Heart right ventricle (tissue), 16 donors: ENCODE data around the gene IGF2BP2. TPM values are rescaled to one million over a fixed set of nuclear protein-coding genes. Genes with fewer than 3 reads are reported as not detected.

ENCODE experiments used
- ATAC-seq, 8 donors: fragments of 200-7000 bp; cut with Tn5 transposase; one replicate each; pipeline ENCODE4 v1.9.1; 2020; ENCODE audit warnings: mild to moderate bottlenecking in 8 of 8, moderate library complexity in 8 of 8, moderate number of reproducible peaks in 1 of 8
- DNase-seq, 2 donors: peaks; one replicate each; pipeline ENCODE4 v3.0.0-alpha.2; 2020
- H3K27ac ChIP-seq, 10 donors: fragments of 200-600 bp; sonication (generic) in 2 of 10; one replicate each; pipeline versions ENCODE4 v1.5.0 to v1.8.0; 2020 to 2022; ENCODE audit warnings: mild to moderate bottlenecking in 3 of 10
- H3K27me3 ChIP-seq, 7 donors: fragments of 200-600 bp; one replicate each; pipeline ENCODE4 v1.8.0; 2021 to 2022; ENCODE audit warnings: mild to moderate bottlenecking in 2 of 7
- H3K36me3 ChIP-seq, 9 donors: fragments of 200-600 bp; sonication (generic) in 1 of 9; one replicate each; pipeline versions ENCODE4 v1.5.0 to v1.8.0; 2020 to 2022; ENCODE audit warnings: mild to moderate bottlenecking in 2 of 9
- H3K4me1 ChIP-seq, 9 donors: fragments of 200-600 bp; sonication (generic) in 1 of 9; one replicate each; pipeline versions ENCODE4 v1.5.0 to v1.8.0; 2020 to 2022; ENCODE audit warnings: mild to moderate bottlenecking in 4 of 9
- H3K4me3 ChIP-seq, 10 donors: fragments of 200-600 bp; sonication (generic) in 2 of 10; one replicate each; pipeline versions ENCODE4 v1.5.0 to v1.8.0; 2020 to 2022; ENCODE audit warnings: mild to moderate bottlenecking in 7 of 10, moderate library complexity in 2 of 10
- H3K9me3 ChIP-seq, 11 donors: fragments of 200-600 bp in 10 of 11; sonication (generic) in 2 of 11; one replicate each; pipeline versions ENCODE4 v1.5.0 to v1.8.0; 2013 to 2022; ENCODE audit warnings: mild to moderate bottlenecking in 2 of 11, control low read depth in 1 of 11, moderate library complexity in 1 of 11
- WGBS, 2 donors: extraction: QIAGEN DNeasy Blood & Tissue Kit; methylation state at CpG; one replicate each; pipeline ENCODE4 v1.1.7; 2013; ENCODE audit warnings: inconsistent platforms in 1 of 2; 5-methylcytosine and 5-hydroxymethylcytosine counted together
- intact Hi-C, 10 donors: fragments of 100-400 bp; cut with DNase I; formaldehyde crosslinking; loops; one replicate each; pipeline versions ENCODE4 v1.11.1 to v1.14.2; 2022
- polyA plus RNA-seq, 2 donors: library from polyadenylated mRNA; stranded (reverse); fragments of 200-250 nt; gene quantifications; one replicate each; pipeline ENCODE4 v1.2.3, GENCODE V29; 2013
- total RNA-seq, 10 donors: library from RNA; stranded (reverse); fragmentation: NEBNext Ultra II Directional in 3 of 10; extraction: Animal tissue kit (Norgen Biotek cat#: 25700) in 3 of 10; gene quantifications; one replicate each; pipeline versions ENCODE4 v1.2.1 to v1.2.4, GENCODE V29; 2021 to 2023
- TF ChIP-seq, protein P1 (sequence below), 9 donors: fragments of 200-600 bp; sonication (generic) in 2 of 9; IDR thresholded peaks; one replicate each; pipeline versions ENCODE4 v1.5.0 to v1.8.0; 2021 to 2022; ENCODE audit warnings: antibody characterized with exemption in 9 of 9, mild to moderate bottlenecking in 5 of 9, moderate library complexity in 1 of 9
- donor health status: Arrhythmogenic right ventricular cardiomyopathy.
- donor health status: ischemic (EF 13 %, LVEDD 7.1; RV severe dilation, severe dysfunction).
- donor health status: healthy with polysubstance abuse.
- donor health status: DM: no; HTN: yes; CAD: no.
- donor health status: DM: no; HTN: no; CAD: no.
- donor health status: ischemic (EF 25% LVEDD 6.9; RV normal size, moderate dysfunction).
- donor health status: ischemic (EF 25% LVEDD 5.7; RV mildly dilated, moderate dysfunction).
- donor health status: healthy.
- donor health status: DM: yes; HTN: yes; CAD: no.
- donor health status: Ischemic cardiomyopathy.
- donor health status: ischemic (EF 35%, LVEDD 5.7; RV mildly dilated, moderate dysfunction).
- donor health status: nonischemic (EF 11% LVEDD 7.7; RV severe dilation, severe dysfunction).
- donor health status: DM: yes; HTN: yes; CAD: no.
- donor health status: PGD.
- donor health status: ischemic (EF 29% LVEDD 5.4; RV normal size, mild dysfunction).
- donor health status: nonischemic (EF 23%, LVEDD 6.1; RV moderate dilation, normal function).

The IGF2BP2 gene
- total and polyA plus RNA-seq, 12 donors = 9.4 to 17.8 (median 15.4) TPM

DNA sequence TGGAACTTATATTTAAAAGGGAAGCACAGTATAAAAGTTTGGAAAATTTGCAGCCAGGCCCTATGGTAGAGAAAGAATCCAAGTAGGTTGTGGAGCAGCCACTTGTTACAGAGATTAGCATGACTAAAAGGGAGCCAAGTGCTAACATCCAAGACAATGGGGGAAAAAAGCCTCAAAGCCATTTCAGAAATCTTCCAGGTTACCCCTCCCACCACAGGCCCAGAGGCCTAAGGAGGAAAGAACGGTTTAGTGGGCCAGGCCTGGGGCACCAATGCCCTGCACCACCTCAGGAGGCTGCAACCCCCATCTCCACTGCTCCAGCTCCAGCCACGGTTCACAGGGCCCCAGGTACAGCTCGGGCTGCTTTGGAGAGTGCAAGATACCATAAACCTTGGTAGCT is 69.9 kb downstream of the IGF2BP2 start:
- intact Hi-C loops = no loop called here
- Histone ChIP-seq H3K4me1 (peaks cover 0 to 19% (median 7%) of the 10 kb centered on the region in 9 donors), H3K27ac (no peak overlapping the region), H3K36me3 (no peaks in the 10 kb centered on the region), H3K9me3 (peaks cover 0 to 11% (median 0%) of the 10 kb centered on the region in 11 donors), H3K4me3 (no peak overlapping the region), H3K27me3 (no peaks in the 10 kb centered on the region)
- ATAC-seq (no peak), DNase-seq (no peak)
- TF ChIP-seq, protein P1, sequence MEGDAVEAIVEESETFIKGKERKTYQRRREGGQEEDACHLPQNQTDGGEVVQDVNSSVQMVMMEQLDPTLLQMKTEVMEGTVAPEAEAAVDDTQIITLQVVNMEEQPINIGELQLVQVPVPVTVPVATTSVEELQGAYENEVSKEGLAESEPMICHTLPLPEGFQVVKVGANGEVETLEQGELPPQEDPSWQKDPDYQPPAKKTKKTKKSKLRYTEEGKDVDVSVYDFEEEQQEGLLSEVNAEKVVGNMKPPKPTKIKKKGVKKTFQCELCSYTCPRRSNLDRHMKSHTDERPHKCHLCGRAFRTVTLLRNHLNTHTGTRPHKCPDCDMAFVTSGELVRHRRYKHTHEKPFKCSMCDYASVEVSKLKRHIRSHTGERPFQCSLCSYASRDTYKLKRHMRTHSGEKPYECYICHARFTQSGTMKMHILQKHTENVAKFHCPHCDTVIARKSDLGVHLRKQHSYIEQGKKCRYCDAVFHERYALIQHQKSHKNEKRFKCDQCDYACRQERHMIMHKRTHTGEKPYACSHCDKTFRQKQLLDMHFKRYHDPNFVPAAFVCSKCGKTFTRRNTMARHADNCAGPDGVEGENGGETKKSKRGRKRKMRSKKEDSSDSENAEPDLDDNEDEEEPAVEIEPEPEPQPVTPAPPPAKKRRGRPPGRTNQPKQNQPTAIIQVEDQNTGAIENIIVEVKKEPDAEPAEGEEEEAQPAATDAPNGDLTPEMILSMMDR (IDR thresholded peaks at IDR 0.05) = no peak
- 94 to 97% methylated on average over 3 of the region's 3 CpGs for WGBS, 2 donors

DNA sequence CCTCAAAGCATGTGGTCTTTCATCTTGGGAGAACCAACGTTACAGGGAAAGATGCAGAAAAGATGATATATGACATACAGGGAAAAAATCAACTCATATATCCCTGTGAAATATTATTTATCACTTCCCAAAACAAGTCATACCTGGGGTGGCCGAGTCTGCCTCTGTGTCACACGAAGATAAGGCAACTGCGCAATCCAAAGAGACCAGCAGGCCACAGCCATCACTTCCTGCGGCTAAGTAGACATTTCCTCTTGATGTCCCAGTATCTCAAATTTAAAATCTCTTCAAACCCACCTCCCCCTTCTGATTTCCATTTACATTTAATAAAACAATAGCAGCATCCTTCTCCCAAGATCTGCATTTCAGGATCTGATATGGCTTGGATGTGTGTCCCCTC is 71.5 kb downstream of the IGF2BP2 start:
- TF ChIP-seq, protein P1 (IDR thresholded peaks at IDR 0.05) = no peak
- Histone ChIP-seq H3K9me3 (peaks cover 0 to 11% (median 0%) of the 10 kb centered on the region in 11 donors), H3K36me3 (no peaks in the 10 kb centered on the region), H3K27ac (no peak overlapping the region), H3K4me1 (peaks cover 0 to 13% (median 0%) of the 10 kb centered on the region in 9 donors), H3K27me3 (no peaks in the 10 kb centered on the region), H3K4me3 (no peak overlapping the region)
- DNase-seq (no peak), ATAC-seq (no peak)
- intact Hi-C loops = no loop called here
- WGBS, 2 donors = 83 to 84% methylated on average over 5 of the region's 5 CpGs

DNA sequence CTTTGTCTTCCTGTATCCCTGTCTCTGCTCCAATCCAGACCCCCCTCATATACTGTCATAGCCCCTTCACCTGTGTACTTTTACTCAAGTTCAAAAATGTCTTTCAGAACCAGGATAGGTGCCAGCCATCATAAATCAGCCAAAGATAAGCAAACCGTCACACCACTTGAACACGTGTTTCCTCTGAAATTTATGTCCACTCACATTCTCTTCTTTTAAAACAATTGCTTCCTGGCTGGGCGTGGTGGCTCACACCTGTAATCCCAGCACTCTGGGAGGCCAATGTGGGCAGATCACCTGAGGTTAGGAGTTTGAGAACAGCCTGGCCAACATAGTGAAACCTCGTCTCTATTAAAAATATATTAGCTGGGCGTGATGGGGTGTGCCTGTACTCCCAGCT is 74.1 kb downstream of the IGF2BP2 start:
- TF ChIP-seq, protein P1 (IDR thresholded peaks at IDR 0.05) = no peak
- intact Hi-C loops = no loop called here
- peaks cover 0 to 11% (median 0%) of the 10 kb centered on the region in 11 donors for H3K9me3 ChIP-seq
- no peak overlapping the region for H3K27ac ChIP-seq
- no peak overlapping the region for H3K4me3 ChIP-seq
- no peak for ATAC-seq
- no peaks in the 10 kb centered on the region for H3K27me3 ChIP-seq
- no peak for DNase-seq
- 80 to 81% methylated on average over 5 of the region's 5 CpGs for WGBS, 2 donors
- no peaks in the 10 kb centered on the region for H3K36me3 ChIP-seq
- peaks cover 0 to 12% (median 0%) of the 10 kb centered on the region in 9 donors for H3K4me1 ChIP-seq

DNA sequence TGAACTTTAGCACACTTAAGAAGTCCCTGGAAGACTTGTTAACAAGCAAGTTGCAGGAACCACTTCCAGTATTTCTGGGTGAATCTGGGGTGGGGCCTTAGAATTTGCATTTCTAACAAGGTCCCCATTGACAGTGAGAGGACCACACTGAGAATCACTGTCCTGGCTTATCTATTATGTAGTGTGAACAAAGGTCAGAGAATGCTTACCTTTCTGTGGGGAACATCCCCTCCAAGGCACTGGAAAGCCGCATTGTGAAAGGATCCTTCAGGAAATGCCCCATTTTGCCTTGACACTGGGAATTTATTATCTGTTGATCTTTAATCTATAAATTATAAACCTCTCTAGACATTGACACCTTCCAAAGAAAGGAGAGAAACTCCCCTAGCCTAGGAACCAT is 74.8 kb downstream of the IGF2BP2 start:
- TF ChIP-seq, protein P1 (IDR thresholded peaks at IDR 0.05) = no peak
- ATAC-seq (no peak), DNase-seq (no peak)
- Histone ChIP-seq H3K4me3 (no peak overlapping the region), H3K4me1 (peaks cover 0 to 18% (median 0%) of the 10 kb centered on the region in 9 donors), H3K36me3 (no peaks in the 10 kb centered on the region), H3K27ac (no peak overlapping the region), H3K27me3 (no peaks in the 10 kb centered on the region), H3K9me3 (peaks cover 0 to 7% (median 0%) of the 10 kb centered on the region in 11 donors)
- intact Hi-C loops = no loop called here
- WGBS, 2 donors = 85 to 100% methylated on average over 1 of the region's 1 CpG
